Thoracic aorta (tissue), 2 donors: Measurements from ENCODE around the gene NCKAP5L. TPM values are rescaled to one million over a fixed set of nuclear protein-coding genes. Genes with fewer than 3 reads are reported as not detected.
A peak's percentile ranks its signal among the peaks of the same experiment; 100 is the strongest.

Experiments
- ATAC-seq: fragments of 150-250 bp; one replicate; pipeline ENCODE4 v1.8.0; 2017; ENCODE audit warnings: low read depth; ENCODE audit not compliant: insufficient number of reproducible peaks, low FRiP score
- DNase-seq: peaks from one replicate; pipeline ENCODE4 v3.0.0-alpha.2; 2020; ENCODE audit warnings: low spot score
- H3K27ac ChIP-seq, 2 donors: fragments of 200-600 bp; sonication (generic); 1 replicate in 1 of 2; 2 replicates in 1 of 2; pipeline ENCODE4 v1.5.1; 2016; ENCODE audit warnings: mild to moderate bottlenecking in 2 of 2, moderate library complexity in 2 of 2
- H3K27me3 ChIP-seq: fragments of 200-600 bp; sonication (generic); replicated peaks from 2 replicates; pipeline ENCODE4 v1.6.0; 2016; ENCODE audit warnings: mild to moderate bottlenecking; ENCODE audit not compliant: insufficient read depth
- H3K36me3 ChIP-seq: fragments of 200-600 bp; sonication (generic); one replicate; pipeline ENCODE4 v1.5.1; 2016
- H3K4me1 ChIP-seq, 2 donors: fragments of 200-600 bp; sonication (generic); 1 replicate in 1 of 2; 2 replicates in 1 of 2; pipeline versions ENCODE4 v1.5.1 to v1.6.0; 2016; ENCODE audit warnings: low read depth in 2 of 2, mild to moderate bottlenecking in 1 of 2; ENCODE audit not compliant: control insufficient read depth in 1 of 2
- H3K4me3 ChIP-seq: fragments of 200-600 bp; sonication (generic); 2 replicates; pipeline ENCODE4 v1.5.1; 2016; ENCODE audit warnings: mild to moderate bottlenecking
- H3K9me3 ChIP-seq: fragments of 200-600 bp; sonication (generic); 2 replicates; pipeline ENCODE4 v1.5.1; 2016
- CTCF ChIP-seq: fragments of 200-600 bp; sonication (generic); IDR thresholded peaks from one replicate; pipeline ENCODE4 v1.5.1; 2019; ENCODE audit warnings: antibody characterized with exemption
- total RNA-seq, 2 donors: library from RNA; depleted of rRNA; stranded (reverse); fragments of >200 nt; gene quantifications; one replicate each; pipeline versions ENCODE4 v1.1.0 to v1.2.3, GENCODE V29; 2016

The NCKAP5L gene
- total RNA-seq, 2 donors from 2014 or later, result 34.9 to 38.0 TPM

- ATAC-seq, result no peak
- H3K4me3 ChIP-seq, result no peak overlapping the region
- H3K36me3 ChIP-seq, result no peaks in the 10 kb centered on the region
Measured at GRCh38 chr12:49846032-49846431, 17.8 kb upstream of the NCKAP5L start.

DNA sequence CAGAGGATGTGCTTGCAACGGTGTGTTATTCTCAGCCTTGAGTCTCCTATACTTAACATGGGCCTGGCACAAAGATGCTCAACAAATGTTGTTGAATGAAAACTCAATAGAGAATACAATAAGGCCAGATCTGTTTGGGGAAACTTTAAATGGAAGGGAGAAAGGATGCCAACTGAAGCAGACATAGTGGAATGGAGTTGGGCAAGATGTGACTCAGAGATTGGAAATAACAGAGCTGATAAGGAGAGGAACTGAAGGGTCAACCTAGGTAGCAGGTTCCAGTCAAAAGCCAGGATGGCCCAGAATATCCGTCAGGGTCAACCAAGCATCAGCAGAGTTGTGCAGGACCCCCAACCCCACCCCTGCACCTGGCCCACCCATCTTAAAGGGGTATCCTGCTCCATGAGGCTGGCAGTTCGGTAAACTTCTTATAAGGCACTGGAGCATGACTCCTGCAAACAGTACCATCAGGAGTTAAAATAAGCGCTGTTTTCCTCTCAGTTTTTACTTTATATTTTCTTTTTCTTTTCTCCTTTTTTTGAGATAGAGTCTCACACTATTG, 15.7 kb upstream of the NCKAP5L start:
- DNase-seq, result no peak
- Histone ChIP-seq H3K27ac (peak overlapping the region in 1 of 2 donors; percentile 92), H3K4me3 (no peak overlapping the region), H3K36me3 (no peaks in the 10 kb centered on the region), H3K4me1 (peaks cover 8 to 14% of the 10 kb centered on the region in 2 donors), H3K9me3 (no peaks in the 10 kb centered on the region), H3K27me3 (no peaks in the 10 kb centered on the region)
- no peak for TF ChIP-seq CTCF
- ATAC-seq, result no peak

More at GRCh38 chr12:49846032-49846431, 17.8 kb upstream of the NCKAP5L start:
- Histone ChIP-seq H3K27ac (no peak overlapping the region), H3K27me3 (no peaks in the 10 kb centered on the region), H3K9me3 (no peaks in the 10 kb centered on the region), H3K4me1 (peaks cover 8 to 14% of the 10 kb centered on the region in 2 donors)
- no peak for DNase-seq
- no peak for TF ChIP-seq CTCF

DNA sequence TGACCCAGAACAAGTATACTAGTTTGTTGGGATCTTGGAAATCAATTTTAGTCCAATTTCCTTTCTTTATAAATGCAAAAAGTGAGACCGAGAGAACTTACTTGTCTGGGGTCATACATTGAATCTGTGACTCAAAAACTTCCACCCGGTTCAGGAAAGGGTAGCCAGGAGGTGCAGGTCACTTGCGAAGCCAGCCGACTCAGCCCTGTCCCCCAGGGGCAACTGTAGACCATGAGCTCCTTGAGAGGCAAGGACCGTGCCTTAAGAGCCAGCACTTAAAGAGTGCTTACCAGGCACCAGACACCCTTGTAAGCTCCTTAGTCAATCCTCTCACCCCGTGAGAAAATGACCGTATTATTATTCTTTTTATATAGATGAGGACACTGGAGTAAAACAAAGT, 15.2 kb upstream of the NCKAP5L start:
- no peak for ATAC-seq
- Histone ChIP-seq H3K4me1 (peaks cover 8 to 14% of the 10 kb centered on the region in 2 donors), H3K9me3 (no peaks in the 10 kb centered on the region), H3K4me3 (peak overlapping the region; percentile 74), H3K36me3 (no peaks in the 10 kb centered on the region), H3K27ac (peak overlapping the region; percentile 92 to 93), H3K27me3 (no peaks in the 10 kb centered on the region)
- no peak for TF ChIP-seq CTCF
- DNase-seq, result no peak

- Histone ChIP-seq H3K36me3 (no peaks in the 10 kb centered on the region), H3K9me3 (no peaks in the 10 kb centered on the region), H3K27ac (peak within 1 kb of the TSS; percentile 92 to 93), H3K4me3 (peak within 1 kb of the TSS; percentile 74), H3K4me1 (peaks cover 8 to 14% of the 10 kb centered on the region in 2 donors), H3K27me3 (no peaks in the 10 kb centered on the region)
- peak; percentile 71 for ATAC-seq
- no peak for TF ChIP-seq CTCF
- peak; percentile 77 for DNase-seq
Measured at GRCh38 chr12:49842519-49843352, 14.5 kb upstream of the NCKAP5L start, which contains the start of gene BCDIN3D. TSS of gene BCDIN3D (minus strand) at chr12:49843106. CDS start at chr12:49843087, 19 bp downstream.

GRCh38 chr12:49838973-49839633, 10.9 kb upstream of the NCKAP5L start:
- Histone ChIP-seq H3K4me3 (no peak overlapping the region), H3K27me3 (no peaks in the 10 kb centered on the region), H3K36me3 (no peaks in the 10 kb centered on the region), H3K9me3 (no peaks in the 10 kb centered on the region), H3K27ac (no peak overlapping the region), H3K4me1 (peaks cover 8 to 14% of the 10 kb centered on the region in 2 donors)
- DNase-seq, result no peak
- no peak for ATAC-seq
- peak; percentile 51 for TF ChIP-seq CTCF
